ENCODE data around the gene PHACTR3.

GRCh38 chr20:59566631-59567524 lies 37.5 kb upstream of the PHACTR3 start:
- TF ChIP-seq POLR2A (IDR thresholded peaks at IDR 0.05) (no peak), CTCF (IDR thresholded peaks at IDR 0.05 in 8 of 11, conservative IDR thresholded peaks at IDR 0.05 in 3 of 11) (no peak), POLR2AphosphoS5 (IDR thresholded peaks at IDR 0.05) (no peak)

All from spleen (tissue), 7 donors.